ENCODE measurements around the gene ICAM5.

GRCh38 chr19:10325732-10326131 is 36.0 kb downstream of the ICAM5 start:
- TF ChIP-seq EZH2 (IDR thresholded peaks at IDR 0.05) (no peak), POLR2AphosphoS5 (IDR thresholded peaks at IDR 0.05; ENCODE audit: borderline replicate concordance, low read depth, low read length) (no peak)

Measured in SK-N-MC (cell line).